NK-92 treated with Interleukin-12 subunit alpha and Interleukin-12 subunit beta, amount 100 ng/mL, for 24 hours (cell line): ENCODE data around the gene DSG2.

Experiments
- DNase-seq: peaks from one replicate; lab custom pipeline; 2025; lab: John Stamatoyannopoulos, UW

Gene DSG2

DNA sequence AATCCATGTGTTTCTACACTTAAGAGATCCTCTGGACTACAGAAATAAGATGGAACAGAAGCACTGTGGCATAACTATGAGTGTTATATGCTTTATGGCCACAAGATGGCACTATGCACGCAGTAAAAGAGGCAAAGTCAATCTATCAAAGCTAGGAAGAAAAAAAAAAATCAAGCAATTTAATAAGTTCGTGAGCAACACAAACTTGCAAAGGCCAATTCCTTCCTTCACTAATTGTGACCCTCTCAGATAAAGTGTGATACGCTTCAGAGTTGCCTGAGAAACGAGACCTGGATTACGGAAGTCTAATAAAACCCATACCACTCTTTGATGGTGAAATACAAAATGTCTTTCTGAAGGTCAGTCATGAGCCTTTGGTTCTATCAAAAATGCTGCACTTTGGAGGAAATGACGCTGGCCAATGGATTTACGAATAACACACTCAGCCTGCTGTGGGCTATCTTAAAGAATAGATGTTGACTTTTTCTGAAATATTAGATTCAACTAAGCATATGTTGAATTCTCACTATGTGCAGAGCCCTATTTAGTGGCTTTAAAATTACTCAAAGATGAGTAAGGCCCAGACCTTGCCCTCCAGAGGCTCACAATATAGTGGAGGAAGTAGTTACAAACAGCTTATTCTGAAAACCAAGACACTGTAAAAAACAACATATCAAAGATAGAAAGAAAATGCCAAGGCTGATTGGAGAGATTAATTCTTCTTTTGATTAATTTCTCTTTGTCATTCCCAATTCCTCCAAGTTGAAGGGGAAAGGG, 58.2 kb downstream of the DSG2 start:
- DNase-seq, result no peak

DNA sequence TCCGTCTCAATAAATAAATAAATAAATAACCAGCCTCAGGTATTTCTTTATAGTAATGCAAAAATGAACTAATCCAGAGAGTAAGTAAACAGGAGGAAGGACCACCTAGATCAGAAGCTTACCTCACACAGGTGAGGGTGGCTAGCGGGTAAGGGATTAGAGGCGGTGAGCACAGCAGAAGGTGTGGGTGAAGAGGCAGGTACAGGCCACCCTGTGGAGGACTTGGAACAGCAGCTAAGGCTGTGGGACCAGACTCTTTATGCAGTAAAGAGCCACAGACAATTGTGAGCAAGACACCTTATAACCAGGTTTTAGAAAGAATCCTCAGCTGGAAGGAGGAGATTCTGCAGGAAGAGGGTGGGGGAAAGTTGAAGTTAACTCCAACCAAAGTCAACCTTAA, 59.5 kb downstream of the DSG2 start:
- no peak for DNase-seq

DNA sequence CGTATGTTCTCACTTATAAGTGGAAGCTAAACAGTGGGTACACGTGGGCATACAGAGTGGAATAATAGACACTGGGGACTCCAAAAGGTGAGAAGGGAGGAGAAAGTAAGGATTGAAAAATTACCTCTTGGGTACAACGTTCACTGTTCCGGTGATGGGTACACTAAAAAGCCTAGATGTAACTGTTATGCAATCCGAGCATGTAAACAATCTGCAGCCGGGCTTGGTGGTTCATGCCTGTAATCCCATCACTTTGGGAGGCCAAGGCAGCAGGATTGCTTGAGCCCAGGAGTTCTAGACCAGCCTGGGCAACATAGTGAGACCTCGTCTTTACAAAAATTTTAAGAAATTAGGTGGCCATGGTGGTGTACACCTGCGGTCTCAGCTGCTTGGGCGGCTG, 60.6 kb downstream of the DSG2 start:
- DNase-seq, result no peak

DNA sequence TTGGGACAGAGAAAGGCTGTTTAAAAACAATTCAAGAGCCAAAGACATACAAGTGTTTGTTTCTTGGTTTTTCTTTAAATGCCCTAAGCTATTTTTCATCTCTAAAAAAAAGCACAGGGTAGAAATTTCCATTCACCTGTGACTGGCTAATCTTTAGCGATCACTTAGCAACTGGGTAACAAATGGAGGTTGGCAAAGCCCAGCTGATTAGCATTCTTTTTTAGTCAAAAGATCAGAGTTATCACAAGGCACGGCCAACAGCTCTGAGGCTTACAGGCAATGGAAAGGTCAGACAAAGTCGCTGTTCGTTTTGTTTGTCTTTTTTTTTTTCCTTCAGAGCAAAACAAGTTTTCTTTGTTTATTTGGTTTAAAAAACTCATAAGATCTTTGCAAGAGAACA, 64.7 kb downstream of the DSG2 start:
- DNase-seq, result no peak

DNA sequence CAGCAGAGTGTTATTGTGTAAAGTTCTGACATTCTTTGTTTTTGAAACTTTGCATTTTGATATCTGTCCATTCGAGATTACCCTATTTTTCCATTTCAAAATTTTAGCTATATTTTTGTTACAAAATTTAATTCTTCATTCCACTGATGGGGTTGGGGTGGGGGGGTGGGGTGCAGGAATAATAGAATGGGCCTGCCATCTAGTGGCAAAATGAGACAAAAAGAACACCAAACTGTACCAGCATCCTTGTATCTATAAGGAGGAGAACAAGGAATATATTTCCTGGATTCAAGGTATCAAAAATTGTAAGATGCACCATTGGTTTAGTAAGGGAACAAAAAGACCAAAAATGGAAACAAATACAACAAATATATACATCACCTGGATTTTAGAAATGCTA, 65.8 kb downstream of the DSG2 start:
- DNase-seq, result no peak

DNA sequence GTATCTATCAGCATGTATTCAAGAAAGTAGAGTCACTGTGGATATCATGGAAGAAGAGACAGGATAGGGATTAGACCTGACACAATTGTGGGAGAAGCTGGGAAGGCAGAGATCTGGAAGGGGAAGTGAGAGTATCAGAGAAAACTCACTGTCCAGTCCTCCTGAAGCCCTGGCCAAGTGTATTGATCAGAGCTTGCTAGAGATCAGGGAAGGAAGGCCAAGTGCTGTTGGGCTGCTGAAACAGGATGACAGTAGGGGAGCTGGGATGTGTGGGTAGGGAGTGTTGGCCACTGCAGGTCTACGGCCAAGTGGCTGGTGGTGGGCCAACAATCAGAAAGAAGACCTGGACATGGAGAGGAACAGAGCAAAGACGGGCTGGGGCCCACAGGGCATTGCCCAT, 67.4 kb downstream of the DSG2 start:
- no peak for DNase-seq

DNA sequence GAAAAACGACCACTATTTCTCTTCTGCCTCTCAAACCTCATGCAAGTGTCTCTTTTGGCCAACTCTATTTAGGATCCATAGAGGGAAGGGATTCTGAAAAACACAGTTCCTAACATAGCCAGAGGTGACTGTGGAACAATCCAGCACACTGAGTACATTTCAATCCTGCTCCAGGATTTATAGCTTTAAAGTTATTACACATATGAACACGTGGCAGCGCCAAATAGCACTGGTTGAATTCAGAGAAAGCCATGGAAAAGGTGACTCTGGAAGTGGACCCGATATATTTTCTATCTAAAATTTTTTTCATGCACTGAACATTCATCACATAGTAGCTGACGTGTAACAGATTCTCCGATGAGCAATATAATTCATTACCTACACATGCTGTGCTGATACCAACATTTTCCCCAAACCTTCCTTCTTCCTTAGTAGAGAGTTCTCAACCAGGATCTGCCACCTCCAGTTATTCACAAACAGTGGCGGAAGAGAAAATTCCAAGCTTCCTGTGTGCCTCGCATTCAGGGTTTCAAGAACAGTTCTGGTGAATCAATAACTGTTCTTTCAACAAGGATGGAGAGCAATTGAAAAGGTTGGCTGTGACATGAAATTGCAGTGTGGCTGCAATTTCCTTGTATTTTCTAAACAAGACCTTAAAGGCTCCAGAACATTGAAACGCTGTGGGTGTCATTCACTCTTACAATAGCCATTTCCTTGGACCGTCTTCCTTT, 68.0 kb downstream of the DSG2 start:
- no peak for DNase-seq

DNA sequence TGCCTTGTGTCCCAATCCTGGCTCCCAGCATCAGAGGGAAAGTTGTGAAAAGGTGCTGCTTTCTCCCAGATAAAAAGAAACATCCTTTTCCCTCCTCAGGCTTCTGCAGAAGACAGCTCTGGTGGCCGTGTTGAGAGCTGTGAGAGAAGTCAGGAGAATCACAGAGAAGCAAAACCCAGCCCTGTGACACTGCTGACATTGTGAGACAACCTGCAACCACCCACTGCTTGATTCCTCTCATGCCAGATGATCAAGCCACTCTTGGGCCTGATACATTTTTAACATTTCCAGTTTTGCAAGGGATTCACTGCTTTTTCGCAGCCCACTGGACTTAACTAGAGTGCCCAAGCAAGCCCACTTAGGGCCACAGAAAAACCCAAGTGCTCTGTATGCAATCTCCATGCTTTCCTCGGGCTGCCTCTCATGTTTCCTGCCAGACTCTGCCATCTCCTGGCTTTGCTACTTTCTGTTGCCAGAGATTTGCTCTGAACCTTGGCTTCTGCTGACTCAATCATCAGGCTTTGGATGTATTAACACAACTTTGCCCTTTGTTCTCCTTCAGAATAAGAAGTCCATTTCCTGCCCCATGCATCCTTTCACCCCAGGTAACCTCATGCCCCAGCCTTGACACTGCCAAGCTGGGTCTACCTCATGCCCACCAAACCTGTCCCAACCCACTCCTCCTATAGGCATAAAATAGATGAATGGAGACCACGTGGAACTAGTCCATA, 68.8 kb downstream of the DSG2 start:
- no peak for DNase-seq

DNA sequence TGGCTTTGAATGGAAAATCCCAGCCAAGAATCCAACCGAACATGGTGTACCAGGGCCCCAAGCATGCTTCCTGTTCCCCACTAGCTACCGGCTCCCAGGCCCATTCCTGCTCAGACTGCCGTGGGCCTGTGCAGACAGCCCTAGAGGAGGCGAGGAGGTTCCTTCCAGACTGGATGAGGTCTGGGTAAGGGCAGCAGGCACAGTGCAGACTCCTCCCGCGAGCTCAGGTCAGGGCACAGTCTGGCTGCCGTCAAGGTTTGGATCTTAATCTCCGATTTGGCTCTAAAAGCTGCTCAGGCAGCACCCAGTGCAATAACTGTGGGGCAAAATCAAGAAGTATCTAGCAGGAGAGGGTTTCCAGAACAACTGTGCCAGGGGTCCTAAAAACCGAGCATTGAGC, 74.4 kb downstream of the DSG2 start:
- no peak for DNase-seq

DNA sequence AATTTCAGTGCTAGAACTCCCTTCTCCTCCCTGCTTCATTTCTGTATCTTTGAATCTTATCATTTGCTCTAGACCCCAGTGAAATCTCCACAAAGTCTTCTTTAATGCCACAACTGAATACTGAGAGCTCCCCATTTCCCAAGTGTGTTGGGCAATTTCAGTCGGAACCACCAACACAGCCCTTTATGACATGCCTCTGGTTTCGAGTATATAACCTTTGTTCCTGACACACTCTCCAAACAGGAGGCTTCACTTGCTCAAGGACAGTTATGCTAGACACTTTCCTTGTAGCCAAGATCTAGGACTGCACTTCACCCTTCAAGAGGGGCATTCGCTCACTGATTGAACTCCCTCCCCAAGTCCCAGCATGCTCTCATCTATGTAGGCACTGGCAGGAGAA, 75.1 kb downstream of the DSG2 start:
- DNase-seq, result no peak

DNA sequence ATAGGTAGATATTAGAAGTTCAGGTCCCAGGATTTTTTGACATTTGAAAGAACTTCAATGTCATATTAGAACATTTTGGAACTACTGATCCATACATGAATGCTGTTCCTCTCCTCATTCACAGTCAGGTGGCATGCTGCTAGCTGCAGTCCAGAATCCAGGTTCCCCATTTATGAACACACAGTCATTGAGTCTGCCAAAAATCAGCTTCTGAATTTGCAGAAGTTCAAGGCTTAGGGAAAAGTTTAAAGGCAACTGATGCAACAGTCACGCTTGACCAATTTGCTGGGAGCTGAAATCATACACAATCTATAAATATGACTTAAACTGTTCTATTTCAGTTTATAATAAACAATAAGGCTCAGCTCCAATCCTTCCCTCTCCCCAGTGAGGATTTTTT, 76.4 kb downstream of the DSG2 start:
- no peak for DNase-seq

DNA sequence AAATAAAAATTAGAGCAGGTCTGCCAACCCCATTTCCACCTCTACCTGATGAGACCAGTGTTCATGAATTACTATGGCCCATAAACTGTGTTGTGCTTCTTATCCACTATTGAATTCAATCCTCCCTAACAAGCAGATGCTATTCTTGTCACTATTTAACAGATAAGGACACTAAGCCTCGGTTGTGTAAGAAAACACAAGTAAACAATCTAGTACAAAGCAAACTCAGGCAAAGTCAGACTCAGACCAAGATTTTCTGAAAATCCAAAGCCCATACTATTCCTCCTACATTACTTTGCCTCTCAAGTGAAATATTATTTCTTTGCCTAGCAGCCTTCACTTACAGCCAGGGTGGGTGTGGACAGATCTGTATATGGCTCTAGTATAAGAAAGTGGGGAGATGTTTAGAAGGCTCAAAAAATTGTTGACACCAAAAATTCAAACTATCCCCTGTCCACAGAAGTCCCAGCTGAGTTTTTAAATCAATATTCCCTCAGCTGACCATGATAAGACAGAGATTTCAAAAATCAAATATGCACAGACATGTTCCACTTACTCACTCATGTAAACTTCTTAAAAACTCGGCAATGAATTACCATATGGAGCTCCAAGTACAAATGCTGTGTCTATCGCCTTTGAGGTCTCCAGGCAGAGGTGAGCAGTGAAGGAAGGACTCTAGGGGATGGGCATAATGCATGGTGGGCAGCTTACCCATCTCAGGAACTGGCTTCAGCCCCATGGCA, 77.7 kb downstream of the DSG2 start:
- DNase-seq, result no peak

DNA sequence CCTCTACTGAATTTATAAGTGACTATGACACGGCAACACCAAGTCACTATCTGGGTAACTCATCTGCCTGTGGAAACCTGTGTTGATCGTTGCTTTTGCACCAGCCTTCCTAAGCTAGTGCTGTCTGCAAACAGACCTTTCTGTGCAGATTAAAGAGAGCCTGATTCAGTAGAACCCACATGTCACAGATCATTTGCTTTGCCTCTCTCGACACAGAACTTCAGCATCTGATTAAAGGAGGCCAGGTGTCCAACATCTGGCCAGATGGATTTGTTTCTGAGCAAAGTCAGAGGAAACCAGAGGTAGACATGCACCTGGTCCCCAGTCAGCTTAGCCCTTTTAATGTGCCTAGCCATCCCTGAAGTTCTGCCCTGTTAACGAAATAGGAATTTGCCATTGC, 78.7 kb downstream of the DSG2 start:
- no peak for DNase-seq

DNA sequence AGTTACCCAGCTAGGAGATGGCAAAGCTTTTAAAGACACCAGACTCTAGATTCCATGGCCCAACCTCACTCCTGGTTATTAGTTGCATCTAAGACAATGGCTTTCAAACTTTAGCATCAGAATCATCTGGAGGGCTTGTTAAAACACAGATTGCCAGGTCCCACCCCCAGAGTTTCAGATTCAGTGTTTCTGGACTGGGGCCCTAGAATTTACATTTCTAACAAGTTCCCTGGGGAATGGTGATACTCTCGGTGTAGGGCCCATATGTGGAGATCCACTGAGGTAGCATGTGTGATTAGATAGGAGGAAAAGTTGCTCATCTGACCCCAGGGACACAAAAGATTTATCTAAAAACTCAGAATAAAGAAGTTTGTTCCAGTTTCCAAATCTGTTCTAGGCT, 79.2 kb downstream of the DSG2 start:
- DNase-seq, result no peak

DNA sequence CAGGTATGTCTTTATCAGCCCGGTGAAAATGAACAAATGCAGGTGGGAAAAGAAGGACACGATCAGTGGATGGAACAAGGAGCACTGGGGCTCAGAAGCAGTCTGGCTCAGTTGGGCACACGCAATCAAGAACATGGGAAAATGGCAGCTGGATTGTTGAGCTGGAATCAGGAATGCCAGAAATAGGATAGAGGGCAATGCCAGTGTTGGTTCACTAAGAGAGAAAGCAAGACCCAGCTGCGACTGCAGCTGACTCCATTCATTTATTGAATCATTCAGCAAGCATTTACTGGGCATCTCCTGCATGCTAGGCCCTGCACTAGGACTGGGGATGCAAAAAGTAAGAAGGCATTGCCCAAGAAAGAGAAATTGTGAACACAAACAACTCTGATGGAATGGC, 80.1 kb downstream of the DSG2 start:
- no peak for DNase-seq

DNA sequence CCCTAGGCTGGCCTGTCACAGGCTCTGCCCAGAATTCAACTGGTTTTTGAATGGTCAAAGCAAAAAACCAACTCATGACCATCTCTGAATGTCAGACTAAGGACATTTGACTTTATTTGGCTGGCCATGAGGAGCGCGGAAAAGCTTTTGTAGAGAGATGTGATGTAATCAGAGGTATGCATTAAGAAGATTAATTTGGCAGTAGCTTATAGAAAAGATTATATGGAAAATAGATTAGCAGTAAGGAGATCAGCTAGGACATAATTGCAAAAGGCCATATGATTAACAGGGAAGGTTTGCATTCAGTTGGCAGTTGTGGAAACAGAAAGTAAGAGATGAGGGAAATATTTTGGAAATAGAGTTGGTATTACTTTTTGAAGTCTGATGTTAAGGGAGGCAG, 81.4 kb downstream of the DSG2 start:
- DNase-seq, result no peak

DNA sequence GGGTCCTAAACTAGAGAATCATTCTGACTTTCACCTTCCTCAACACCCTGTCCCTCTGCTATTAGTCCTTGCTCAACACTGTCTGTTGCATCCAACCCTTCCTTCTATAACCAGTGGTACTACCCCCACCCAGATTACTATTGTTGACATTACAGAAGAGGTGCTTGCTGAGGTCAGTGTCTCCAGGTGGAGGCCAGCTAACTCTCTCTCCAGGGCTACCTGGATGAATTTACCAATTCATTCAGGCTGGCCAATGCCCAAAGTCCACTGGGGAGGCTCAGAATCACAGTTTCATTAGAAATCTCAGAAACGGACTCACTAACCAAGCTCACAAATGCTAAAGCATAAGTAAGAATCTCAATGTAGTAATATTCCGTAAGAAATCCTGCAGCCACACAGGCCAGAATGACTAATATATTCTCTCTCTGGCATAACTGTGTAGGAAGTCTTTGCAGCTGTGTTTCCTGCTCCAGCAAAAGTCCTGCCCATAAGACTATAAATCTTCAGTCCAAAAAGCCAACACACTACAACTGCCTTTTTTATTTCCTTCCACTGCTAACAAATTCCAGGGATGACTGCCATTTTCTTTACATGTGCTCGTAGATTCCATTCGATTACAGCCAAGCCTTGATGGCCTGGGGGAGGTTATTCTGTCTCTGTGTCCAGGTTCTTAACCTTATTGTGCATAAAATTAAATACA, 83.7 kb downstream of the DSG2 start:
- no peak for DNase-seq

DNA sequence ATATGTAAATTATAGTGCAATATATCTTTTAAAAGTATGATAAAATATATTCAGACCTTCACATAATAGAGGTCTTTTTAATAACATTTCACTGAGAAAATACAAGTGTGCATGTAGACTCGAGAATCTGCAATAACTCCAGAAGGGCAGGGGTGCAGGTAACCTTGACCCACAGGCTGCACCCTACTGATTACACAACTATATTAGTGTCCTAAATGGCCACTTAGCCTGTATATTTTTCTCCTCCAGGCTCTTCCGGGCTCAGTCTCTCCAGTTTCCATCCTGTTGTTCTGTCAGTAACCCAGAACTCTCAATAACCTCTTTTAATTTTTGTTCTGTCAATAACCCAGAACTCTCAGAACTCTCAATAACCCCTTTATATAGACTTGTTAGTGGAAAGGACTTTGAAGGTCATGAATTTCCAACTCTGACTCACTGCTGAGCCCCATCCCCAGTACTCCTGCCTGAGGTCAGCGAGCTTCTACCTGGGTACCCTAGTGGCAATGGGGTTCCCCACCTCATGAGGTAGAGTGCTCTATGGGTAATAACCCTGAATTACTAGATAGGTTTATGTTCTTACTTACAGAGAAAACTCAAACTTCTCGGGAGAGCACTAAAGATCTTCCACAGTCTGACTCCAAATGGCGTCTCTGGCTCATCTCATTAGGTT, 85.3 kb downstream of the DSG2 start:
- DNase-seq, result no peak

DNA sequence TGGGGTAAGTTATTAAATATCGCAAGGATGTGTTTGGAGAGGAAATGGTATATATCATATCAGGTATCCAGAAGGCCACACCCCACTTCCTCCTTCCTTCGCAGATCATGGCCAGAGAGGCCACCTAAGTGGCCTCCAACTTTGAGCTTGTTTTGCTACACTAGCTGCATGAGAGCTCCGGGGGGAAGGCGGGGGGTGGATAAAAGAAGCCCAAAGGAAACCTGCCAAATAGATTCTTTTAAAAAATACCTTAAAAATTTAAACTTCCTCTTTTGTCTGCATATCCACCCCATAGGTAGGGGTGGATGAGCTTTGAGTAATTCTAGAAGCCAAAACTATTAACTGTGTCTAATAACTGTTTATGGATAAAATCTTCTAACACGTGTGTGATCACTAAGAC, 88.0 kb downstream of the DSG2 start:
- DNase-seq, result no peak

DNA sequence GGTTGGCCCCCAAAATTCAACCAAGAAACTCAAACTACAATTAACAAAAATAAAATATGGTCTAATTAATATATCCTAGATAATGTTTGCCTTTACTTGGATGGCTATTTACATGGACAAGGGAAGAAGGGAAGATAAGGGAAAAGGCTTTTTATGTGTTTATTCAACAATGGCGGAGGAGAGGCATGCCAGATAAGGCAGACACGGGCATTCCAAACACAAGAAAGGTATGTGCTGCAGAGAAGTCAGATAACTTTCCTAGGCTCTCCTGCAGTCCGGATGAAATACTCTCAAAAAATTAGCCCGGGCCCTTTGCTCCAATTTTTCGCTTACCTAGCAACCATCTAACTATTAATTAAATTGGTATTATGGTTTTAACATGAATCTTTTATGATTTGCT, 88.6 kb downstream of the DSG2 start:
- no peak for DNase-seq

DNA sequence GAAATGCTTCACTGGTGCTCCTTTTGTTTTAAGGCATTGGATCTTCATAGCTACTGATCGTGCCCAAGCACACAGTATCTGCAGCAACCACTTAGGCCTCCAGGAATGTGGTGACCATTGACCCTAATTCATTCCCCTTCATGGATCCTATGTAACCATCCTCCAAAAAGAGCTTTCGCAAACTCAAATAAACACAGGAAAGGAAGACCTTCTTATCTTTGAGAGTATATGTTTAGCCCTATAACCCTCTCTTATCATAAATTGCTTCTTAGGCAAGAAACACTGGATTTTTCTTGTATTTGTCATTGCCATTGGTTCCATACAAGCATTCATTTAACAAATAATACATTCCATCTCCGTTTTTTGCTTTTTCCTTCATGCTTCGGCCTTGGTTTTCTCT, 89.6 kb downstream of the DSG2 start:
- DNase-seq, result no peak
